HG03139 (cell line): ENCODE results near the gene TUBGCP4.

ENCODE experiments used
- ATAC-seq: cut with Tn5 transposase; IDR thresholded peaks from one replicate; pipeline ENCODE4 v1.9.1; 2021; ENCODE audit not compliant: unreplicated experiment

The TUBGCP4 gene

GRCh38 chr15:43403616-43404015 is 32.7 kb downstream of the TUBGCP4 start:
- ATAC-seq: no peak

DNA sequence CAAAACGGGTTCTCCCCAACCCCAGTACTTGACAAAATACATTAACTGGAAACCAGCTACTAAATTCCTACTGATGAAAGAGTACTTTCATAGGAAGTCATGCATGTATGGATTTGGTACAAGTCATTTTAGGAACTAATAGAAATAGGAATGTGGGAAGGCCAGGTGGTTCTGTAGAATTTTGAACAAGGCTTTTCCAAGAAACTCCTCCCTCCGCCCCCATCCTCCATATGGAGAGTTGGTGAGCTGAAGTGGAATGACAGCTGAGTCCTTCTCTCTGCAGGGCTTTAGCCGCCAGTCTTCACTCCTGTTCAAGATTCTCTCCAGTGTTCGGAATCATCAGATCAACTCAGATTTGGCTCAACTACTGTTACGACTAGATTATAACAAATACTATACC is 33.2 kb downstream of the TUBGCP4 start:
- ATAC-seq: no peak

DNA sequence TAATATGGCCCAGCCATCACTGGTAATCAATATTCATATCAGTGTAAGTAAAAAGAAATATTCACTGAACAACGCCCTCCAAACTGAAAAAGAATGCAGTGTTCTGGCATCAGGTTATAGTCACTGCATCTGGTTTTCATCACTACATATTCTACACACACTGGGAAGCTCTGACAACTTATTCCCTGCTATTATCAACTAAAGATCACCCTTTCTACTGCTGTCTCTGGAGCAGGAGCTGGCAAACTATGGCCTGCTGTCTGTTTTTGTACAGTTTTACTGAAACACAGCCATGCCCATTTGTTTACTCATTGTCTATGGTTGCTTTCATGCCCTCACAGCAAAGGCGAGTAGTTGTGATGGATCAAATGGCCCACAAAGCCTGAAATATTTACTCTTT is 35.3 kb downstream of the TUBGCP4 start:
- ATAC-seq: no peak

DNA sequence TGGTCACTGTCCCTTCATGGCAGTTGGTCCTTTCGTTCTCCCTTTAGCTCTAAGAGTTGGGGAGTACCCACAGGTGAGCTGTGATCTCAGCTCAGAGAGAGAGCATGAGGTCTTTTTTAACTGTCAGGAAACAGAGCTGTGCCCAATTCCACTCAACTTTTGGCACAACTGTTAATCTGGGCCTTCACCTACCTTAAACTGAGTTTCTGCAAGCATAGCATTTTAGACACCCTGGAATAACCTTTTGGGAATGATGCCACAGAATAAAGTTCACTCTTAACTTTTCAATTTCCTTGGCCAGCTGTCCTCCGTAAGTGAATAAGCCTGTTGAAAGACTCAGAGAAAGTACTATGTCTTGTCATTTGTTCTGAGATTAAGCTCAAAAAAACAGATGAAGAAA is 35.9 kb downstream of the TUBGCP4 start:
- ATAC-seq: no peak

DNA sequence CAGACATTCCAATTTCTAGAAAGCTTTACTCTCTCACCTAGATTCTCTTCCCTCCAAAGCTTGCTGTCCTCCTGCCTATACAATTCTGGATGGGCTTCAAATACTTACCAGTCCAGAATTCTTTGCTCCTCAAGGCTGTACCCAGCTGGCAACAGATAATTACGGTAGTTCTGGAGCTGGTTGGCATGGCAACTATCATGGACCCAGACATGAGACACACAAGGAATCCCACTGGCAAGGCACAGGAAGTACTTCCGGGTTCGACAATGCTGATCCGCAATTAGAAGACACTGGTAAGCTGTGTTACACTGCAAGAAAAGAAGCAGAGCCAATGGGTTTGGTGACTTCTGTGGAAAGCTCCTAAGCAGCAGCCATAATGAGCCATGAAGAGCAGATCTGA is 37.9 kb downstream of the TUBGCP4 start:
- no peak for ATAC-seq

DNA sequence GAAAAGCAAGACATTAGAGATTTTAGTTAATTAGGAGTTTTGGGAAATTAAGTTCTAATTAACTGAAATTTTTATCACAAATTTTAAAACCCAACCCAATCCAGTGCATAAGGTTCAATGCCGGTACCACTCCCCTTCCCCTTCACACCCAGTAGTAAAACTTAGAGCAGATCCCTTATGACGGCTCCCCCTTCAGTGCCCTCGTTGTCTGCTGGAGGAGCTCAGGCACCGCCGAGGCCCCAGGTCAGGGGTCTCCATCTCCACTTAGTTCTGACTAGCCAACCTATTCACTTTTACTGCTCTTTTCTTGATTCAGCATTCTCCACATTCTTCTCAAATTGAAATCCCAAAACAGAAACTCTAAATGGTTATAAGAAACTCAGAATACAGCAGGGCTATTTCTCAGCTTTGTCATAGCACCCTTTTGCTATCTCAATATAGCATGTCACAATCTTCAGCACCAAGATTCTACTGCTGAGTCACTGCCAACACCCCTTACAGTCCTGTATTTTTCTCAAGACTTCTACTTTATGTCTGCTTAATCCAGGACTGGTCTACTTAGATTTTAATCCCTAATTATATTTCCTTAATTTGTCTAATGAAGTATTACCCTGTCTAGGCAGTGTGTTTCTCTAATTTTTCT is 39.8 kb downstream of the TUBGCP4 start:
- ATAC-seq: no peak

DNA sequence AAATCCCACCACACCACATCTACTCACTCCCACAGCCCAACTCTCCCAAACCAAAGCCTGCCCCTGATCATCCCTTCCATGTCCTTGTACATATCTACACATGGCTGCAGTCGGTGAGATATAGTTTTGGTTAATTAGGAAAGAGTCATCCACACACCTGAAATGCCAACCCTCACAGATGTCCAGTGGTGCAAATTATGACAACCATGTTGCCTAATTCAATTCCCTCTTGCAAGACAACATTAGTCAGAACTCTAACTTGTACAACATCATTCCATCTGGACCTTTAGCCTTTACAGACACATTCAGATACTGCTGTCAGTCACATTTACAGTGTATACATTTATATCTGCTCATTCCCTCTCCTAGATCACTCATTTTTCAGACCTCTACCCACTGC is 41.2 kb downstream of the TUBGCP4 start:
- no peak for ATAC-seq

DNA sequence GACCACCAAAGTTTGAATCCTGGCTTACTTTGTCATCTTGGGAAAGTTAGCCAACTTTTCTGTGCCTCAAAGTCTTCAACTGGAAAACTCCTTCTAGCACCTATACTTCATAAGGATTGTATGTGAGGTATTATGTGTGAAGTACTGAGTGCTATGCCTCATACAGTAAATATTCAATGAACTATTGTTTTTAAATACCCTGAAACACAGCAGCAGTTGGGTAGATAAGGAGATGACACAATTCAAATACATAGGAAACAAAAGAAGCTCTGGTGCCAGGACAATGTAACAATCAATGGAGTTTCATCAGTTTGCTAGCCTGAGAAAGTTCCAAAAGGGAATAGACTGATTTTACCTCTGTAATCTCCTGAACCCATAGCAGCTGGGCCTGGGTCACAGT is 43.3 kb downstream of the TUBGCP4 start:
- no peak for ATAC-seq

- no peak for ATAC-seq
Measured at GRCh38 chr15:43420435-43420834, 49.5 kb downstream of the TUBGCP4 start.

- no peak for ATAC-seq
Measured at GRCh38 chr15:43420876-43421275, 50.0 kb downstream of the TUBGCP4 start.

- no peak for ATAC-seq
Measured at GRCh38 chr15:43423793-43424192, 52.9 kb downstream of the TUBGCP4 start.

DNA sequence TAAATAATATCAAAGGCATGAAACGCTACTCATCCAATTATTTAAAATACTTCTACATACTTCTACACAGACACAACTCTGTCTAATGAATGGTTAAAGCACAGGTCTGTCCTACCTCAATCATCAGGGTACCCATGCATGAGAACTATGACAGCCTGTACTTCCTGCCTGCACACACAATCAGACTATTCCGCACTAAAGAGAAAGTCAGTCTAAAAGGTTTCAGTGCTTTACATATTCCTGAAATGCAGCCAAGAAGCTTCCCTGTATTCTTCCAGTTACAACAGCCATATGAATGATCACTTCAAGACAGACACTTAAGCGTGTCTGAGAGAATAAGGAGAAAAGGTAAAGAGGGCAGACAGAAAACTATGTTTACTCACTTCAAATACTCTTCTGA is 58.8 kb downstream of the TUBGCP4 start:
- no peak for ATAC-seq

DNA sequence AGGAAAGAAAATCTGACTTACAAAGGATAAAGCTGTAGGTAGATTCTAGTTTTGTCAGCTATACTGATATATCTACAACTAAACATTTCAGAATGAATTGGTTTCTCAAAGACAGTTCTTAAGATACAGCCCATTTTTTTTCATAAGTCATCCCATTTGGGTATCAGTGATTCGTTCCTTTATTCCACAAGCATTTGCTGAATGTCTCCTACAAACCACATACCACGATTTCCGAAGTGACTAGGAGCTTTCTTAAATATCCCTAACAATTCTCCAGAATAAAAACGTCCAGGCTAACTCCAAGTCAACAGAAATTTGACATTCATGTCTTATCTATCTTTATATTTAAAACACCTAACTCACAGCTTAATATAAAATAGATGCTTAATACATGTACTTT is 62.3 kb downstream of the TUBGCP4 start:
- no peak for ATAC-seq

DNA sequence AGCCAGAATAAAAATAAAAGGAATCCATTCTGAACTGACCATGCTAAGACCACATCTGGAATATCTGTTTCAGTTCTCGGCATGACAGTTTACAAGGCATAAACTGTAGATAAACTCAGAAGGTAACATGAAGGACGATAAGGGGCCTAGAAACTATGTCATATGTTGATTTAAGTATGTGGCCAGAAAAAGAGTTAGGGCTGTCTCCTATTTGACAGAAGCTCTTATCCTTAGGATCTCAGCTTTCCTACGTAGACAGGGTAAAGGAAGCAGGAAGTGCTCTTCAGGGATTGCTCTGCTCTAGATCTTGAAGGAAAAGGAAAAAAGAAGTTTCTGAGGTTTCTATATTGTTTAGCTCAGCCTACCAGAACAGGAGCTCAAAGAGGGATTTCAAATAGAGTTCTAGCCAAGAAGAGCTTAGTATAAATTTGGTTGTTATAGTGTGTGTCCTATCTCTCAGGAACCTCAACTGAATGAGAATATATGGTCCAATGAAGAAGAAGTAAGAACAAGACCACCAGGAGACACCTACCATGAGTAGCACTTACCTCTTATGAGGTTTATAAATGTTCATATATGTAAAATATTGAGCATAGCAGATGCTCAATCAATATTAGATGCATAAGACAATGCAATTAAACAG is 62.9 kb downstream of the TUBGCP4 start:
- ATAC-seq: no peak

GRCh38 chr15:43434446-43434845 is 63.5 kb downstream of the TUBGCP4 start:
- no peak for ATAC-seq

DNA sequence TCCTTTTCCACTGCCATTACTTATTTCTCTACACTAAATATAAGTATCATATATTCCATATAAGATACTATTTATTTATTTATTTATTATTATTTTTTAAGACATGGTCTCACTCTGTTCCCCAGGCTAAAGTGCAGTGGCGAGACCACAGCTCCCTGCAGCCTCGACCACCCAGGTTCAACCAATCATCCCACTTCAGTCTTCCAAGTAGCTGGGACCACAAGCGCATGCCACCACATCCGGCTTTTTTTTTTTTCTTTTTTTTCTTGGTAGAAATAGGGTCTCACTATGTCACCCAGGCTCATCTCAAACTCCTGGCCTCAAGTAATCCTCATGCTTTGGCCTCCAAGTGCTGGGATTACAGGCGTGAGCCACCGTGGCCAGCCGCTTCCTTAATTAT is 65.5 kb downstream of the TUBGCP4 start:
- no peak for ATAC-seq

GRCh38 chr15:43439268-43439667 is 68.4 kb downstream of the TUBGCP4 start:
- no peak for ATAC-seq

- ATAC-seq: no peak
Measured at GRCh38 chr15:43440721-43441281, 69.9 kb downstream of the TUBGCP4 start.

GRCh38 chr15:43441316-43441715 is 70.4 kb downstream of the TUBGCP4 start:
- ATAC-seq: no peak

DNA sequence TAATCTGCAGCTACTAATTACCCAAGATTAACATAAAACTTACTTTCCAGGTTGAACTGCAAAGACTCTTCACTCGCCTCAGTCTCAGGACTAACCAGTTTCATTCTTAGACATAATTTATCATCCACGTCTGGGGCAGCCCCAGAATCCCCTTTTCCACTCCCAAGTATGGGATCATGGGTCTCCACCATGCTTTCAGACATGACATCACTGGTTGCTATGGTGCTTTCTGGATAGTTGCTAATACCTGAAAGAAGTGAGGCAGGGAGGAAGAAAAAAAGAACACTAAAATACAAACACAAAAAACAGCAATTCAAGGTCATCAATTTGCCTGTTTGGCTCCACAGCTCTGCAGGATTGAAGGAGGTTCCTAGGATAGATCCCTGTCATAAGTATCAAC is 75.4 kb downstream of the TUBGCP4 start:
- no peak for ATAC-seq

- ATAC-seq: no peak
Measured at GRCh38 chr15:43449981-43450380, 79.1 kb downstream of the TUBGCP4 start.
